Measurements from ENCODE around the gene KIRREL3. TPM values are rescaled to one million over a fixed set of nuclear protein-coding genes. Genes with fewer than 3 reads are reported as not detected.

KIRREL3 gene
- total and polyA plus RNA-seq, 2 donors (not counting 3 experiments of a cell fraction or from before 2014, with no cell fraction given) = not detected

DNA sequence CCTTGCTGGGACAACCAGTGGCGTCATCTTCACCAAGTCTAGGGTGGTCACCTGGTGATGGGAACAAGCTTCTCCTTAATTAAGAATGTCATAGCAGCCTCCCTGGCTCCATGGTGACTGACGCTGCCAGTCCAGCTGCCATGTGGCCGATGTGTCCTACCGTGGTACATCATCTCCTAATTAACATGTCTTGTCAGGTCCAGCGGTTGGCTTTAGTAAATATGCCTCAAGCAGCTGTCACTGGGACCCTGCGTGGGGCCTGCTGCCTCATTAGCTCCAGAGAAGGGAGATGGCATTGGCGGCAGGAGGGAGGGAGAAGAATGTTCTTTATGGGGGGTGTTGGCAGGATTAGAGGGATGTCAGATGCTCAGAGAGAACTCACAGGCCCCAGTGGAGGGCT is 373.1 kb downstream of the KIRREL3 start:
- dilution Hi-C loops (cut with MboI; ENCODE audit: extremely low pct_ligation_motif_present, low sequenced_read_pairs) (no loop called here), intact Hi-C loops (cut with micrococcal nuclease) (no loop called here)
- Histone ChIP-seq H3K4me2 (ENCODE audit: insufficient read depth, low read length) (no peak overlapping the region), H3K27ac (ENCODE audit: insufficient read depth, low read depth, low read length) (no peak overlapping the region), H3K4me1 (ENCODE audit: control insufficient read depth, extremely low read depth, insufficient read depth, low read length) (no peaks in the 10 kb centered on the region), H4K20me1 (replicated peaks; ENCODE audit: control insufficient read depth, extremely low read depth, insufficient read depth, low read length) (no peaks in the 10 kb centered on the region), H2AFZ (ENCODE audit: low read depth, low read length) (no peak overlapping the region), H3K36me3 (ENCODE audit: control insufficient read depth in 2 of 2, extremely low read depth in 1 of 2, insufficient read depth in 2 of 2, low read length in 2 of 2) (no peaks in the 10 kb centered on the region), H3K79me2 (ENCODE audit: control insufficient read depth, insufficient read depth, low read length) (no peaks in the 10 kb centered on the region), H3K4me3 (replicated peaks in 1 of 3; ENCODE audit: insufficient read depth in 1 of 3, low read depth in 1 of 3, low read length in 3 of 3) (no peak overlapping the region), H3K9ac (replicated peaks; ENCODE audit: extremely low read depth, insufficient read depth, low read length) (no peak overlapping the region), H3K9me1 (replicated peaks; ENCODE audit: control insufficient read depth, extremely low read depth, insufficient read depth, low read length) (no peaks in the 10 kb centered on the region), H3K9me3 (replicated peaks; ENCODE audit: control insufficient read depth, insufficient read depth, low read length) (no peaks in the 10 kb centered on the region), H3K27me3 (ENCODE audit: control insufficient read depth in 2 of 2, insufficient read depth in 2 of 2, low read length in 2 of 2) (no peaks in the 10 kb centered on the region)
- CTCF ChIA-PET = no interaction called here
- no TSS peak for BruUV-seq (replicated peaks)
- TF ChIP-seq JUN (IDR thresholded peaks at IDR 0.05; ENCODE audit: borderline replicate concordance, insufficient read depth, insufficient read length, low read depth) (no peak), MYC (IDR thresholded peaks at IDR 0.05; ENCODE audit: low read depth, low read length) (no peak), EZH2 (IDR thresholded peaks at IDR 0.05; ENCODE audit: borderline replicate concordance, low read depth, low read length, severe bottlenecking) (no peak), FOS (IDR thresholded peaks at IDR 0.05; ENCODE audit: borderline replicate concordance, insufficient read depth, low read length) (no peak), POLR2AphosphoS5 (IDR thresholded peaks at IDR 0.05; ENCODE audit: insufficient read depth, low read depth, low read length) (no peak), GATA2 (IDR thresholded peaks at IDR 0.05; ENCODE audit: insufficient read depth, insufficient read length, low read depth, low read length) (no peak), POLR2A (IDR thresholded peaks at IDR 0.05; ENCODE audit: low read depth, low read length) (no peak)
- TF ChIP-seq, protein P1, sequence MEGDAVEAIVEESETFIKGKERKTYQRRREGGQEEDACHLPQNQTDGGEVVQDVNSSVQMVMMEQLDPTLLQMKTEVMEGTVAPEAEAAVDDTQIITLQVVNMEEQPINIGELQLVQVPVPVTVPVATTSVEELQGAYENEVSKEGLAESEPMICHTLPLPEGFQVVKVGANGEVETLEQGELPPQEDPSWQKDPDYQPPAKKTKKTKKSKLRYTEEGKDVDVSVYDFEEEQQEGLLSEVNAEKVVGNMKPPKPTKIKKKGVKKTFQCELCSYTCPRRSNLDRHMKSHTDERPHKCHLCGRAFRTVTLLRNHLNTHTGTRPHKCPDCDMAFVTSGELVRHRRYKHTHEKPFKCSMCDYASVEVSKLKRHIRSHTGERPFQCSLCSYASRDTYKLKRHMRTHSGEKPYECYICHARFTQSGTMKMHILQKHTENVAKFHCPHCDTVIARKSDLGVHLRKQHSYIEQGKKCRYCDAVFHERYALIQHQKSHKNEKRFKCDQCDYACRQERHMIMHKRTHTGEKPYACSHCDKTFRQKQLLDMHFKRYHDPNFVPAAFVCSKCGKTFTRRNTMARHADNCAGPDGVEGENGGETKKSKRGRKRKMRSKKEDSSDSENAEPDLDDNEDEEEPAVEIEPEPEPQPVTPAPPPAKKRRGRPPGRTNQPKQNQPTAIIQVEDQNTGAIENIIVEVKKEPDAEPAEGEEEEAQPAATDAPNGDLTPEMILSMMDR (IDR thresholded peaks at IDR 0.05; ENCODE audit: extremely low read depth in 1 of 2, insufficient read depth in 1 of 2, low read depth in 1 of 2, low read length in 2 of 2) = no peak
- TF ChIP-seq, protein P2, sequence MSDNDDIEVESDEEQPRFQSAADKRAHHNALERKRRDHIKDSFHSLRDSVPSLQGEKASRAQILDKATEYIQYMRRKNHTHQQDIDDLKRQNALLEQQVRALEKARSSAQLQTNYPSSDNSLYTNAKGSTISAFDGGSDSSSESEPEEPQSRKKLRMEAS (IDR thresholded peaks at IDR 0.05; ENCODE audit: insufficient read depth, insufficient read length) = no peak
- FAIRE-seq (no peak), DNase-seq (ENCODE audit: low read depth, low spot score) (no peak)
- POLR2A ChIA-PET = no interaction called here

All from endothelial cell of umbilical vein (primary cell).